GM12801 (cell line): ENCODE measurements around the gene CH25H.

Source experiments
- TF ChIP-seq, protein P1 (sequence below): IDR thresholded peaks from one replicate; pipeline ENCODE4 v1.5.1; 2011; ENCODE audit warnings: control low read depth; ENCODE audit not compliant: insufficient read length; ENCODE audit errors: extremely low read depth

Gene CH25H

DNA sequence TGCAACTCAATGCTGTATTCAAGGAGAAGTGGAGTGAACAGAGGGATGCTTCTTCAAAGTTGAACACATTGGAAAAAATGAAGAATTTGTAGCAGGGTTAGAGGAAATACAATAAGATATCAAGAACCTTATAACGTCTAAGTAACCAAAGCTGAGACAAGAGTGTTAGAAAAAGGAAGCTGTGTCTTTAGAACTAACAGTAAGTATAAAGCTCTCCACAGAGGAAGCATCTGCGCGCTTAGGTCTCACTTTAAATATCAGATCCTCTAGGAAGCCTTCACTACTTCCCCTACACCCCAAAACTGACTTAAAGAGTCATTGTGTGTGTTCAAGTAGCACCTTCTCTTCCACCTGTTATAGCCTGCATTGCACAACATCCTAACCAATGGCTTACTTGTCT lies 43.0 kb downstream of the CH25H start:
- TF ChIP-seq, protein P1, sequence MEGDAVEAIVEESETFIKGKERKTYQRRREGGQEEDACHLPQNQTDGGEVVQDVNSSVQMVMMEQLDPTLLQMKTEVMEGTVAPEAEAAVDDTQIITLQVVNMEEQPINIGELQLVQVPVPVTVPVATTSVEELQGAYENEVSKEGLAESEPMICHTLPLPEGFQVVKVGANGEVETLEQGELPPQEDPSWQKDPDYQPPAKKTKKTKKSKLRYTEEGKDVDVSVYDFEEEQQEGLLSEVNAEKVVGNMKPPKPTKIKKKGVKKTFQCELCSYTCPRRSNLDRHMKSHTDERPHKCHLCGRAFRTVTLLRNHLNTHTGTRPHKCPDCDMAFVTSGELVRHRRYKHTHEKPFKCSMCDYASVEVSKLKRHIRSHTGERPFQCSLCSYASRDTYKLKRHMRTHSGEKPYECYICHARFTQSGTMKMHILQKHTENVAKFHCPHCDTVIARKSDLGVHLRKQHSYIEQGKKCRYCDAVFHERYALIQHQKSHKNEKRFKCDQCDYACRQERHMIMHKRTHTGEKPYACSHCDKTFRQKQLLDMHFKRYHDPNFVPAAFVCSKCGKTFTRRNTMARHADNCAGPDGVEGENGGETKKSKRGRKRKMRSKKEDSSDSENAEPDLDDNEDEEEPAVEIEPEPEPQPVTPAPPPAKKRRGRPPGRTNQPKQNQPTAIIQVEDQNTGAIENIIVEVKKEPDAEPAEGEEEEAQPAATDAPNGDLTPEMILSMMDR: no peak

- TF ChIP-seq, protein P1: no peak
Observed at GRCh38 chr10:89163265-89163995, 43.7 kb downstream of the CH25H start.

DNA sequence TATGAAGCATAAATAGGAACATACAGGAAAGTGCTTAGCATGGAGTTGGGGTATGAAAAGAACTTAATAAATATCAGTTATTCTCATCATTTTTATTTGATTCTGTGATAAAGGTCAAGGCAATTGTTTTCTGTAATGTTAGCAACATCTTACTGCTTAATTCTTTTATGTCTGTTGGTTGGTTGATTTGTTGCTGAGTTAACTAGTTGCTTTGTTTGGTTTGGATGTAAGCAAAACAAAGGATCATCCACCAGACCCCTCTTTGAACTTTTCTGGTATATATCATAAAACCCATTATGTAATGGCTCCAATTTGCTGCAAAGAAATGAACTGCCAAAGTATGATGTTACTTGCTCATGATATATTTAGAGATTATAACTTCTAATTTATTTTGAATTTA lies 44.5 kb downstream of the CH25H start:
- TF ChIP-seq, protein P1: no peak

DNA sequence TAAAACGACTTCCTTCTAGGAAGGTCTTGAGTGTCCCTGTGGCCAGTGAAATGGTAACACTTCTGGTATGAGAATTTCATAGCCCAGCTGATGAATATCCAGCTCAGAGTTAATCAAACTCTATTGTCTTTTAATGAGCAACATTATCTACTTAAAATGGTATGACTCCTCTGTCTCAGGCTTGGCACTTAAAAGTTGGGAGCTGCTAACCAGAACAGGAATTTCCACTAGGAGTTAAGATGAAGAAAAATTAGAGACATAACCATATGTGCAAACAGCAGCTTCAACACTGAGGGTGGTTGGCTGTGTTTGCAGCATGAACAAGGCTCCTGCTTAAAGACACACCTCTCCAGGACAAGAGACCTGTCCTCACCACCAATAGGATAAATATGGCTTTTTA lies 46.8 kb downstream of the CH25H start:
- TF ChIP-seq, protein P1: no peak

GRCh38 chr10:89159761-89160160 lies 47.4 kb downstream of the CH25H start:
- TF ChIP-seq, protein P1: no peak

DNA sequence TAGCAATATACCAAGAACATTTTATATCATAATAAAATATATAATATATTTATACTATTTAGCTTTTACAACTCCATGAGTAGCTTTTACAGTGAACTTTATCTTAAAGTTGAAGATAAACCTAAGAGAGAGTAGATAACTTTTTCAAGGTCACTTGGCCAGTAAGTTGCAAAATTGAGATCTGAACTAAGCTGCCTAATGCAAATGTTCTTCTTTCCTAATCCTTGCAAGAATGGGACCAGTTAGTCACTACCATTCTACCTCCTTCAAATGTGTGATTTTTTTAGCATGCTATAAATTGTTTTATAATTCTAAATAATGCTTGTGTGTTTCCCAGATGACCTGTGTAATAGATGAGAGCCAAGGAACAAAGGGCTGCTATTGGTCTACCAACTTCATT lies 47.8 kb downstream of the CH25H start:
- TF ChIP-seq, protein P1: no peak

DNA sequence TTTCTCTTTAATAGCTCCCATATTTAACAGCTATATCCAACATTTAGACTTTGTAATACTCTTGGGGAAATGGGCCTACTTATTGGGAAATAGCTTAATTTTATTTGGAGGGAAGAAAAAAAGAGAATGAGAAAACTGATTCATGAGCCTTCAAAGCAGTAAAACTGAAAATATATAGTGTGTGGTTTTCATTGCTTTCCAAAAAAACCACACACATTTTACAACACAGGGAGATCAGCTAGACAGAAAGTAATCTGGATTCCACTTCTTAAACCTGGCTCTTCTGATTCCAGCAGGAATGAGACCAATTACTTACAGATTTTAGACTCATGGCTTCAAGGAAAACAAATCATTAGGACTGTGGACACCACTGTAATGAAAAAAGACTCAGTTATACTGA lies 48.7 kb downstream of the CH25H start:
- TF ChIP-seq, protein P1: no peak
